Activated naive CD4-positive, alpha-beta T cell treated with anti-CD3 and anti-CD28 coated beads for 36 hours (primary cell): ENCODE results near the gene ANKRD44. TPM values are rescaled to one million over a fixed set of nuclear protein-coding genes. Genes with fewer than 3 reads are reported as not detected.
A peak's percentile ranks its signal among the peaks of the same experiment; 100 is the strongest.

ENCODE experiments used
- CTCF ChIA-PET: fragments of 350-600 bp; sonication (Branson Sonifier 250); formaldehyde crosslinking; loops from one replicate; lab custom pipeline; 2021; ENCODE audit warnings: antibody characterized with exemption; lab: Charles Lee
- DNase-seq: peaks from one replicate; pipeline ENCODE4 v3.0.0-alpha.2; 2020
- H3K27ac Mint-ChIP-seq: one replicate; pipeline ENCODE4 v1.8.0; 2021; ENCODE audit warnings: mild to moderate bottlenecking, mixed read lengths
- H3K27me3 Mint-ChIP-seq: one replicate; pipeline ENCODE4 v1.8.0; 2021; ENCODE audit warnings: low read depth, mixed read lengths
- H3K36me3 Mint-ChIP-seq: one replicate; pipeline ENCODE4 v1.8.0; 2021; ENCODE audit warnings: low read depth, mixed read lengths
- H3K4me1 Mint-ChIP-seq: one replicate; pipeline ENCODE4 v1.8.0; 2021; ENCODE audit warnings: low read depth, mixed read lengths
- H3K4me3 Mint-ChIP-seq: one replicate; pipeline ENCODE4 v1.8.0; 2021; ENCODE audit warnings: mild to moderate bottlenecking, moderate library complexity, mixed read lengths
- H3K9me3 Mint-ChIP-seq: one replicate; pipeline ENCODE4 v1.8.0; 2021; ENCODE audit warnings: mixed read lengths
- intact Hi-C: fragments of 100-400 bp; cut with micrococcal nuclease; formaldehyde crosslinking; loops from one replicate; pipeline ENCODE4 v1.15.1; 2023
- total RNA-seq, 2 experiments: library from RNA; stranded (reverse); gene quantifications; one replicate each; pipeline ENCODE4 v1.2.3, GENCODE V29; 2021

Gene ANKRD44
- total RNA-seq, 2 experiments from 2014 or later: 87.8 to 101 TPM

DNA sequence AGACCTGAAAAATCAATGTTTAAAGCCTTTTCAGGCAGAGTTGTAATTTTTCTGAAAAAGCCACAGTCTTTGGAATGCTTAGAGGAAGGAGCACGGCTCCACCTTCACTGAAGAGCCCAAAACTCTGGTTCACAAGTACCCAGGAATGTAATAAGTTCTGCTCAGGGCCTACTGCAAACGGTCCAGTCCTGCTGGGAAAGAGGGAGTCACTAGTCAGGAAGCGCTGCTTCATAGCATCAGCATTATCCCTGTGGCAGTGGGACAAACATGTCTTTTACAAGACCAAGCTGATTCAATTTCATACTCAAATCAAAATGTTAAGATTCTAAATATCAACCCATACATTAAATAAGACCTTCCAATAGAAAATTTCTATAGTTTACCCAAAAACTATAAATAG is 231.2 kb downstream of the ANKRD44 start:
- intact Hi-C loops: no loop called here
- Mint-ChIP-seq H3K4me1 (peaks cover 9% of the 10 kb centered on the region), H3K9me3 (no peaks in the 10 kb centered on the region), H3K27ac (no peak overlapping the region), H3K4me3 (no peak overlapping the region), H3K27me3 (no peaks in the 10 kb centered on the region), H3K36me3 (peaks cover 60% of the 10 kb centered on the region)
- CTCF ChIA-PET: no interaction called here
- no peak for DNase-seq

DNA sequence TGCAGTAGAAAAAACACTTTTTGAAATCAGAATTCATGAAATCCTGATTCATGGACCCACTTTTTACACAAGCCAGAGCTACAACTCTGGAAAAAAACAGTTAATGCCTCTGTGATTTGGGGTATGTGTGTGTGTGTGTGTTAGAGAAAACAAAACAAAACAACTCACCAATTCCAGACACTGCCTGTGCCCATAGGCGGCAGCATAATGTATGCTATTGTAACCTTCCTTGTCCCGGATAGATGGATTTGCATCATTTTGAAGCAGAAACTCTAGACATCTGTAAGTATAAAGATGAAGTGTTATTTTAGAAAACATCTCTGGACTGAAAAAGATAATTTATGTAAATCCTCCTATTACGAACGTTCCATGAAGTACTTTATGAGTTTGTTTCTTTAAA is 232.0 kb downstream of the ANKRD44 start:
- H3K4me3 Mint-ChIP-seq: no peak overlapping the region
- H3K27me3 Mint-ChIP-seq: no peaks in the 10 kb centered on the region
- intact Hi-C loops: no loop called here
- peaks cover 57% of the 10 kb centered on the region for H3K36me3 Mint-ChIP-seq
- CTCF ChIA-PET: interaction anchor here (1.1 kb wide), 1 partner anchor 35 kb away, joined by 3 read pairs; no protein-coding TSS in a partner anchor
- peak overlapping the region; percentile 17 for H3K27ac Mint-ChIP-seq
- H3K4me1 Mint-ChIP-seq: peaks cover 18% of the 10 kb centered on the region
- no peak for DNase-seq
- no peaks in the 10 kb centered on the region for H3K9me3 Mint-ChIP-seq

DNA sequence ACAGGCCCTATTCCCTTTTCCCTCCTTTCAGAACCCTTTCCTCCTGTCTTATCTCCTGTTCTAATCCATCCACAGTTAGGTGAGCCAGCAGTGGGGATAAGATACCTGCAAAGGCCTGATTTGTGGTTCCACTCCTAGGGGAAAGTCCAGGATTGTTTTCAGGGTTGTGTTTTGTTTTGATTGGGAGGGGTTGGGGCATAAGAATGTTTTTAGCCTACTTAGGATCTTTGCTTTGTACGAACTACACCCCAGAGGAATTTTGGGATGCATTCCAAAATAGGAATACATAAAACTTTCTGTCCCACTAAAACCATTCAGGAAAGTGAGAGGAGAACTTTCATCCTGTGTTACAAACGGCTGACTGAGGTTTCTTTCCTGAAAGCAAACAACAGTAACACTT is 233.2 kb downstream of the ANKRD44 start:
- H3K36me3 Mint-ChIP-seq: peaks cover 51% of the 10 kb centered on the region
- CTCF ChIA-PET: no interaction called here
- H3K27ac Mint-ChIP-seq: no peak overlapping the region
- DNase-seq: no peak
- no peak overlapping the region for H3K4me3 Mint-ChIP-seq
- peaks cover 29% of the 10 kb centered on the region for H3K4me1 Mint-ChIP-seq
- no peaks in the 10 kb centered on the region for H3K27me3 Mint-ChIP-seq
- H3K9me3 Mint-ChIP-seq: no peaks in the 10 kb centered on the region
- intact Hi-C loops: no loop called here

DNA sequence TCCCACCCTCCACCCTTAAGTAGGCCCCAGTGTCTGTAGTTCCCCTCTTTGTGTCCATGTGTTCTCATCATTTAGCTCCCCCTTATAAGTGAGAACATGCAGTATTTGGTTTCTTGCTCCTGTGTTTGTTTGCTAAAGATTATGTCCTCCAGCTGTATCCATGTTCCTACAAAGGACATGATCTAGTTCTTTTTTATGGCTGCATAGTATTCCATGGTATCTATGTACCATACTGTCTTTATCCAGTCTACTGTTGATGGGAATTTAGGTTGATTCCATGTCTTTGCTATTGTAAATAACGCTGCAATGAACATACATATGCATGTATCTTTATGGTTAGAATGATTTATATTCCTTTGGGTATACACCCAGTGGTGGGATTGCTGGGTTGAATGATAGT is 233.9 kb downstream of the ANKRD44 start:
- CTCF ChIA-PET: interaction anchor here (1.3 to 2.1 kb wide), 3 partner anchors 10 to 37 kb away, joined by 3 to 8 read pairs (median 6); no protein-coding TSS in a partner anchor
- DNase-seq: no peak
- no peaks in the 10 kb centered on the region for H3K27me3 Mint-ChIP-seq
- no peak overlapping the region for H3K27ac Mint-ChIP-seq
- peaks cover 50% of the 10 kb centered on the region for H3K36me3 Mint-ChIP-seq
- peaks cover 36% of the 10 kb centered on the region for H3K4me1 Mint-ChIP-seq
- H3K4me3 Mint-ChIP-seq: no peak overlapping the region
- H3K9me3 Mint-ChIP-seq: no peaks in the 10 kb centered on the region
- intact Hi-C loops: no loop called here

DNA sequence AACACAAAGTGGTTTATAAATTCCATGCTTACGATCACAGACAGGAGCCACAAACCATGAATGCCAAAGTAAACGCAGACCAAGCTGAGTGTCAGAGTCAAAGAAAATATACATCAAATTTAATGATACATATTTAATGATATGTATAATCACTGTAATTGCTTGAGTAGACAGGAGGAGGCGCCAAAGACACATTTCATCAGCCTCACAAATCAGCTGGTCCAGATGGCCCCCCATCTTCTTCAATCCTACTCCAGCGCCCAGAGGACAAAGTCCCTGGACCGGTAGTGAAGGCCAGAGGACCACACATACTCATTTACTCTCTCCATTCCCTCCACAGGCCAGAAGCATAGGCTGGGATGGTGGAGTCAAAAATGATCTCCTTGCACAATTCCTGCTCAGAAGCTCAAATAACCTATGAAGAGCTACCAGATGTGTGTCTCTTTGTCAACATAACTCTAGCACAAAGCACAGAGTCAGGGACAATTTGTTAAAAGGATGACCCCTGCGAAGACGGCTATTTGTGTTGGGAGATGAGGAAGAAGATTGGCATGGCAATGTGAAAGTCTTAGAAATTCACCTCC is 234.7 kb downstream of the ANKRD44 start:
- no peak overlapping the region for H3K4me3 Mint-ChIP-seq
- no peaks in the 10 kb centered on the region for H3K27me3 Mint-ChIP-seq
- H3K36me3 Mint-ChIP-seq: peaks cover 51% of the 10 kb centered on the region
- intact Hi-C loops: loop anchor here (1.0 to 2.0 kb wide), 3 partner anchors 149 to 302 kb away; partner anchors contain the start of genes ANKRD44 and PGAP1
- DNase-seq: peak; percentile 35
- peaks cover 44% of the 10 kb centered on the region for H3K4me1 Mint-ChIP-seq
- CTCF ChIA-PET: interaction anchor here (0.7 to 2.1 kb wide), 12 partner anchors 11 to 703 kb away, joined by 3 to 8 read pairs (median 3); no protein-coding TSS in a partner anchor
- no peaks in the 10 kb centered on the region for H3K9me3 Mint-ChIP-seq
- no peak overlapping the region for H3K27ac Mint-ChIP-seq

DNA sequence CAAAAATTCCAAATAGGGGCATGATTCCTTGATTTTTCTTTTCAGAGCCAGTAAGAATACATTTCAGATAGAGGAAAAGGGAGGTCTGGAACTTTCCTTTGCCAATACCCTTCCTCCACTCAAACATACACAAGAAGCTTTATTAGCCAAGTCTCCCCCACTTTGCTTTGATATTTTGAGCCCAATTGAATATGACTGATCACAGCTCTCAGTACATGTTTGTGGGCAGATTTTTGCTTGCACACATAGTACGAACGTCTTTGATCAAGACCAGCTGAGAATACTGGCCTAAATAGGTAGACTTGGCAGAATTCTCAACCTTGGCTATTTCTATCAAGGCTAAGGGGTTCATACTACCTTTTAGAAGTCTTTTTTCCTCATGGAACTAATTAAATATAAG is 235.3 kb downstream of the ANKRD44 start:
- intact Hi-C loops: loop anchor here (1.0 to 2.0 kb wide), 3 partner anchors 148 to 303 kb away; partner anchors contain the start of genes ANKRD44 and PGAP1

DNA sequence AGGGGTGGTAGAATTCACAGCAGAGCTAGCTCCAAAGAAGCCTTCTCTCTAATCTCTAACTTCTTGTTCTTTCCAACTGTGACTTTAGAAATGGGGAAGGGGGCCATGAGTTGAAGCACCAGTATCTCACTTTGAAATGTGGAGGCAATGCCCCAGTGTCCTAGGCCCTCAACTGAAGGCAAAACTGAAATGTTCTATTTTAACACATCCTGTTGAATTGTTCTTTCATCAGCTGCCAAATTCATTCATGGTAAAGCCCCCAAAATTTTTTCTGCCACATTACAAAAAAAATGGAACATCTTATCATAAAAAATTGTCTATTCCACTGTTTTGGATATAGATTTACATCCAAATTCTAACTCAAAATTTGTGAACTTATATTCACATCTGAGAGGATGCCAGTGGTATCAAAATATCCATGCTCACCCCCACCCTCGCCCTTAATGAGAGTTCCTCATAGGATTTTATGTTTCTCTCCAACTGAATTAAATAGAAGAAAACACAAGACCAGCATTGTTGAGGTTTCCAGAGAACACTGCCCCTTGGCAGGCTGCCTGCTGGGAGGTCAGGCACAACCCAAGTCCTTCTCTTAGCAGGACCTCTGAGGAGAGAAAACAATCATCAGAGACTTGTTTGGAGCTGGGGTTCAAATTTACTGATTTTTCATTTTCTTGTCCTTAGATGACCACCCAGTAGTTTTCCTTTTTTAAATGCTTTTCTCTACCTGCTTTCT is 236.7 kb downstream of the ANKRD44 start:
- H3K9me3 Mint-ChIP-seq: peaks cover 5% of the 10 kb centered on the region
- peak; percentile 25 for DNase-seq
- peaks cover 58% of the 10 kb centered on the region for H3K36me3 Mint-ChIP-seq
- peaks cover 57% of the 10 kb centered on the region for H3K4me1 Mint-ChIP-seq
- no peaks in the 10 kb centered on the region for H3K27me3 Mint-ChIP-seq
- intact Hi-C loops: loop anchor here (2.0 to 5.0 kb wide), 2 partner anchors 147 to 253 kb away; partner anchors contain the start of gene PGAP1
- CTCF ChIA-PET: interaction anchor here (0.5 to 1.5 kb wide), 4 partner anchors 25 to 424 kb away, joined by 3 read pairs; no protein-coding TSS in a partner anchor
- peak overlapping the region; percentile 77 for H3K27ac Mint-ChIP-seq
- H3K4me3 Mint-ChIP-seq: no peak overlapping the region

More for the DNA sequence above, 235.3 kb downstream of the ANKRD44 start:
- peaks cover 49% of the 10 kb centered on the region for H3K4me1 Mint-ChIP-seq
- CTCF ChIA-PET: interaction anchor here (0.6 to 2.1 kb wide), 13 partner anchors 12 to 703 kb away, joined by 3 to 8 read pairs (median 3); no protein-coding TSS in a partner anchor
- no peaks in the 10 kb centered on the region for H3K9me3 Mint-ChIP-seq
- no peak overlapping the region for H3K4me3 Mint-ChIP-seq
- no peaks in the 10 kb centered on the region for H3K27me3 Mint-ChIP-seq
- H3K36me3 Mint-ChIP-seq: peaks cover 54% of the 10 kb centered on the region
- no peak for DNase-seq
- H3K27ac Mint-ChIP-seq: no peak overlapping the region

DNA sequence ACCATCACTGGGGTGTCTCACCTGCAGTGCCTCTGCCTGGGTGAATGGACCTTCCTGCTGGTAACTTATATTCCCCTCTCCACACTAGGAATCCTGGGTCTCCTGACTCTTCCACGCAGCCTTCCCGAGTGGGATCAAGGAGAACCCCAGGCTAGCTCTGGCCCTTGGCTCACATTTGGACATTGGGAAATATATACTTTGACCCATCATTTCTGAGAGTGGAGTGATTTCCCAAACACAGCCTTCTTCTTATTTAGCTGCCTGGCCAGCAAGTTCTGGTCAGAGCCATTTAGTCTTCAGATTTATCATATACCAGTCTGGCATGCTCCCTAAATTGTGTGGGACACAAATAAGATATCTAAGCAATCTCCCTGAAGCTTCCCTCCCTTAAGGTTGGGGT is 237.3 kb downstream of the ANKRD44 start:
- Mint-ChIP-seq H3K9me3 (peaks cover 5% of the 10 kb centered on the region), H3K36me3 (peaks cover 59% of the 10 kb centered on the region), H3K4me3 (no peak overlapping the region), H3K4me1 (peaks cover 57% of the 10 kb centered on the region), H3K27ac (peak overlapping the region; percentile 77), H3K27me3 (no peaks in the 10 kb centered on the region)
- CTCF ChIA-PET: interaction anchor here (1.3 to 1.5 kb wide), 2 partner anchors 26 to 40 kb away, joined by 3 read pairs; no protein-coding TSS in a partner anchor
- intact Hi-C loops: loop anchor here (5.0 kb wide), 1 partner anchor 254 kb away; no protein-coding TSS in a partner anchor
- no peak for DNase-seq

DNA sequence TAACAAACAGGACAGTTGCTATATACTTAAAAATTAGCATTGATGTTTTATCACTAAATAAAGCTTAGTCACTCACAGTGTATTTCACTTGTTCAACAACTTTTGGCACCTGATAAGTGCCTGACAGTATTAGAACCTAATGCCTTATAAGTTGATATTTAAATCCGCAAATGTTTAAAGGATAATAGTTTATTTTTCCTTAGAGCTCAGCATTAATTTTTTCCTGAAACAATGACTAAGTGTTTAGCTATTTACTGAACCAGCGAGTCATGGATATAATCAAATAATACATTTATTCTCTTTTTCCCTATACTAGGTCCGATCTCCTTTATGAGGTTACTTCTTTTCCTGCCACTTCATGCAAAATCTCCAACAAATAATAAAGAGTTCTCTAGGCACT is 238.0 kb downstream of the ANKRD44 start:
- CTCF ChIA-PET: interaction anchor here (0.8 to 1.5 kb wide), 4 partner anchors 12 to 302 kb away, joined by 3 read pairs; no protein-coding TSS in a partner anchor
- Mint-ChIP-seq H3K27ac (peak overlapping the region; percentile 32), H3K36me3 (peaks cover 57% of the 10 kb centered on the region), H3K9me3 (peaks cover 5% of the 10 kb centered on the region), H3K4me1 (peaks cover 57% of the 10 kb centered on the region), H3K27me3 (no peaks in the 10 kb centered on the region), H3K4me3 (no peak overlapping the region)
- no peak for DNase-seq
- intact Hi-C loops: loop anchor here (5.0 kb wide), 1 partner anchor 255 kb away; no protein-coding TSS in a partner anchor

DNA sequence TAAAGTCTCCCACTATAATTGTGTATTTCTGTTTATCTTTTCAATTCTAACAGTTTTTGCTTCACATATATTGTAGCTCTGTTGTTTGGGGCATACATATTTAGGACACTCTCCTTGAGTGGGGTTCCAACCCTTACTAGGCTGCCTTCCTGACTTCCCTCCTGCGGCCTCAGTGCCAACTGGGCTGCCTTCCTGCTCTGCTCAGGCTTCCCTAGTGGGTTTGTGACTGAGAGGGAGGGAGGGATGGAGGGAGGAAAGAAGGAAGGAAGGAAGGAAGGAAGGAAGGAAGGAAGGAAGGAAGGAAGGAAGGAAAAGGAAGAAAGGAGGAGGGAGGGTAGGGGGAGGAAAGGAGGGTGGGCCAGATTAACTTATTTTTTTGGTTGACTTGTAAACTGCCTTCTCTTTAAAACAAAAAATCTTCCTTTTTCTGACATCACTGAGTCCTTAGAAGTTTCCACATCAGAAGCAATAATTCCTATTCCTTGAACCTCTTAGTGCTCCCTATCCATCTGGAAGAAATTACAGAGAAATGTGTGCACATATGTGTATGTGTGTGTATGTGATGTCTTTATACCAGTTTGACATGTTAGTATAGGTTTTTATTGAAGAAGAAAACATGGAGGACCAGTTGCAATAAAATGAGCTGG is 238.7 kb downstream of the ANKRD44 start:
- H3K4me1 Mint-ChIP-seq: peaks cover 57% of the 10 kb centered on the region
- H3K27me3 Mint-ChIP-seq: no peaks in the 10 kb centered on the region
- H3K9me3 Mint-ChIP-seq: peaks cover 5% of the 10 kb centered on the region
- peaks cover 53% of the 10 kb centered on the region for H3K36me3 Mint-ChIP-seq
- intact Hi-C loops: loop anchor here (2.0 to 5.0 kb wide), 2 partner anchors 29 to 255 kb away; no protein-coding TSS in a partner anchor
- H3K4me3 Mint-ChIP-seq: no peak overlapping the region
- H3K27ac Mint-ChIP-seq: peak overlapping the region; percentile 77
- CTCF ChIA-PET: interaction anchor here (0.8 to 1.5 kb wide), 4 partner anchors 11 to 303 kb away, joined by 3 read pairs; no protein-coding TSS in a partner anchor
- no peak for DNase-seq

DNA sequence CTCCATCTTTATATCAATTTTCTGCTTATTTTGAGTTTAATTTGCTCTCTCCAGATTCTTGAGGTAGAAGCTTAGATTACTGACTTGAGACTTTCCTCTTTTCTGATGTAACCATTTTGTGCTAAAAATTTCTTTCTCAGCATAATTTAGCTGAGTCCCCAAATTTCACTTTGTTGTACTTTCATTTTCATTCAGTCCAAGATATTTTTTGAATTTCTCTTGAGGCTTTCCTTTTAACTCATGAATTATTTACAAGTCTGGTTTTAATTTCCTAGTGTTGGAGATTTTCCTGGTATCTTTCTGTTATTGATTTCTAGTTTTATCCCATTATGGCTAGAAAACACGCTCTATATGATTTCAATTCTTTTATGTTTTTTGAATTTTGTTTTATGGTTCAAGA is 239.4 kb downstream of the ANKRD44 start:
- Mint-ChIP-seq H3K27me3 (no peaks in the 10 kb centered on the region), H3K4me1 (peaks cover 61% of the 10 kb centered on the region), H3K36me3 (peaks cover 53% of the 10 kb centered on the region), H3K27ac (peak overlapping the region; percentile 77), H3K9me3 (peaks cover 5% of the 10 kb centered on the region), H3K4me3 (no peak overlapping the region)
- CTCF ChIA-PET: interaction anchor here (0.6 to 1.1 kb wide), 2 partner anchors 11 to 258 kb away, joined by 3 to 4 read pairs; no protein-coding TSS in a partner anchor
- intact Hi-C loops: loop anchor here (2.0 to 5.0 kb wide), 2 partner anchors 28 to 256 kb away; no protein-coding TSS in a partner anchor
- no peak for DNase-seq
